Rectal smooth muscle tissue (tissue), 1 donor: Measurements from ENCODE around the gene NEBL.
"Not testable (repeated sequence)": the region's sequence is repeated elsewhere in the genome, so short reads cannot be mapped to it uniquely, and the experiment has no call there.

Experiments
- H3K27ac ChIP-seq: one replicate; pipeline ENCODE4 v1.7.0; 2013; ENCODE audit warnings: low read depth, low read length, inconsistent platforms
- H3K27me3 ChIP-seq: one replicate; pipeline ENCODE4 v1.7.0; 2013; ENCODE audit warnings: low read length; ENCODE audit not compliant: control insufficient read depth, insufficient read depth
- H3K36me3 ChIP-seq: one replicate; pipeline ENCODE4 v1.7.0; 2013; ENCODE audit warnings: low read length; ENCODE audit not compliant: control insufficient read depth, insufficient read depth
- H3K4me1 ChIP-seq: one replicate; pipeline ENCODE4 v1.7.0; 2013; ENCODE audit warnings: low read length; ENCODE audit not compliant: control insufficient read depth, insufficient read depth
- H3K4me3 ChIP-seq: one replicate; pipeline ENCODE4 v1.7.0; 2013; ENCODE audit warnings: low read length
- H3K9ac ChIP-seq: one replicate; pipeline ENCODE4 v1.7.0; 2013; ENCODE audit warnings: low read length

The NEBL gene, protein sequence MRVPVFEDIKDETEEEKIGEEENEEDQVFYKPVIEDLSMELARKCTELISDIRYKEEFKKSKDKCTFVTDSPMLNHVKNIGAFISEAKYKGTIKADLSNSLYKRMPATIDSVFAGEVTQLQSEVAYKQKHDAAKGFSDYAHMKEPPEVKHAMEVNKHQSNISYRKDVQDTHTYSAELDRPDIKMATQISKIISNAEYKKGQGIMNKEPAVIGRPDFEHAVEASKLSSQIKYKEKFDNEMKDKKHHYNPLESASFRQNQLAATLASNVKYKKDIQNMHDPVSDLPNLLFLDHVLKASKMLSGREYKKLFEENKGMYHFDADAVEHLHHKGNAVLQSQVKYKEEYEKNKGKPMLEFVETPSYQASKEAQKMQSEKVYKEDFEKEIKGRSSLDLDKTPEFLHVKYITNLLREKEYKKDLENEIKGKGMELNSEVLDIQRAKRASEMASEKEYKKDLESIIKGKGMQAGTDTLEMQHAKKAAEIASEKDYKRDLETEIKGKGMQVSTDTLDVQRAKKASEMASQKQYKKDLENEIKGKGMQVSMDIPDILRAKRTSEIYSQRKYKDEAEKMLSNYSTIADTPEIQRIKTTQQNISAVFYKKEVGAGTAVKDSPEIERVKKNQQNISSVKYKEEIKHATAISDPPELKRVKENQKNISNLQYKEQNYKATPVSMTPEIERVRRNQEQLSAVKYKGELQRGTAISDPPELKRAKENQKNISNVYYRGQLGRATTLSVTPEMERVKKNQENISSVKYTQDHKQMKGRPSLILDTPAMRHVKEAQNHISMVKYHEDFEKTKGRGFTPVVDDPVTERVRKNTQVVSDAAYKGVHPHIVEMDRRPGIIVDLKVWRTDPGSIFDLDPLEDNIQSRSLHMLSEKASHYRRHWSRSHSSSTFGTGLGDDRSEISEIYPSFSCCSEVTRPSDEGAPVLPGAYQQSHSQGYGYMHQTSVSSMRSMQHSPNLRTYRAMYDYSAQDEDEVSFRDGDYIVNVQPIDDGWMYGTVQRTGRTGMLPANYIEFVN

DNA sequence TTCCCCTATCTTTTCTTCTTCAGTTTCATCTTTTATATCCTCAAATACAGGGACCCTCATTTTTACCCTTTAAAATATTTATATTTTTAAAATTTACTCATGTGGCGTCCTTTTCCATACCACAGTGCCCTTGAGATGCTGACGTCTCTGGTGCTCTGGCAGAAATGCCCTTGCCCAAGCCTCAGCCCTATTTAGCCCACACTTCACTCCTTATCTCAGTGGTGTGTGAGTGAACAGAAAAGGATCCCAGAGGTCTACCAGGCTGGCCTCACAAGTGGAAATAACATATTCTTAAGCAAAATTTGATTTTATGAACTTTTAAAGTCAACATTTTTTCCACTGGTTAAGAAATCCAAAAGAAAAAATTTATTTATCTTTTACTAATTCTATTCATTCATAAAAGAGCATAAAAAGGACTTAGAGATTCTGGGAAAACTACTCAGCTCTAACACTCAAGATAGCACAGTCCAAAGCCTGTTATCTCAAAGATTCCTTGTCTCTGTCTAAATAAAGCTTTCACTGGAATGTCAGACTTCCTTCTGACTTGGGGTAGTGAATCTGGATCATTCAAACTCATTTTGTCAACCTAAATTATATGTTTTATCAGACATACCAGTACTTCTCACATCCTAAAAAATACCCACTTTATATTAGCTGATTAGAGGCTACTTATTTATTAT is at the start of gene NEBL:
TSS of gene NEBL (minus strand) at position 166 of the 680 bp plus-strand sequence. CDS start at position 60, 106 bp downstream.
- no peak within 1 kb of the TSS for H3K4me3 ChIP-seq
- H3K4me1 ChIP-seq, result no peaks in the 10 kb centered on the region
- H3K27ac ChIP-seq, result no peak within 1 kb of the TSS

DNA sequence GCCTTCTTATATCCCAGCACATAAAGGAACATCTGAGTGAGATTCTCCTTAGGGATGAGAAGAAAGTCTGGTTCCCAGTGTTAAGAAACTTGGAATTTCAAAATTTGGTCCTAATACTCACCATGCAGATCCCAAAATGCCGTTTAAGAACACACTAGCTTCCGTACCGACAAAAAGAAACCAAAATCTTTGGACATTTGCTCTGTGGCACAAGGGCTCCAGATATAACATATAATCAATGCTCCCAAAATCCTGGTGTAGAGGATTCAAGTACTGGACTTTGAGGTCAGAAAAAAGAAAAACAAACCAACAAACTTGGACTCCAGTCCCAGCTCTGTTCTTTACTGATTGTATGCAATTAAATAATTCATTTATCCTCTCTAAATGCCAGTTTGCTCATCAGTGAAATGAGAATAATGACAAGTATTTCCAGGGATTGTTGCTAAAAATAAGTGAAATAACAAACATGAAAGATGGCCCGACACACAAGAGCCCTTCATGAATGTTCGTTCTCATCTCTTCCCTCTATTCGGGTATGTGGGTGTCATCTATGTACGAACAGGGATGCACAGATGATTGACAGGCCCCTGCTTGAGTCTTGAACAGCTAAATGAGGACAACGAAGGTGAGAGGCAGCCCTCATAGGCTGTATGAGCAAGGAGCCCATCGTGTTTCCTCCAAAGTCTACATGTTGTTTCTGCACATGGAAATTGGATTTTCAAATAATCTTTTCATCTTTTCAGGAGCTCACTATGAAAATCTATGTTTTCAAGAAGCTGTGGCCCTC is 48.6 kb upstream of the NEBL start:
- Histone ChIP-seq H3K27ac (no peak overlapping the region), H3K36me3 (no peaks in the 10 kb centered on the region), H3K4me1 (no peaks in the 10 kb centered on the region), H3K27me3 (no peaks in the 10 kb centered on the region), H3K9ac (no peak overlapping the region), H3K4me3 (no peak overlapping the region)

More for the DNA sequence above, at the start of gene NEBL:
- no peaks in the 10 kb centered on the region for H3K27me3 ChIP-seq
- no peak within 1 kb of the TSS for H3K9ac ChIP-seq
- no peaks in the 10 kb centered on the region for H3K36me3 ChIP-seq

DNA sequence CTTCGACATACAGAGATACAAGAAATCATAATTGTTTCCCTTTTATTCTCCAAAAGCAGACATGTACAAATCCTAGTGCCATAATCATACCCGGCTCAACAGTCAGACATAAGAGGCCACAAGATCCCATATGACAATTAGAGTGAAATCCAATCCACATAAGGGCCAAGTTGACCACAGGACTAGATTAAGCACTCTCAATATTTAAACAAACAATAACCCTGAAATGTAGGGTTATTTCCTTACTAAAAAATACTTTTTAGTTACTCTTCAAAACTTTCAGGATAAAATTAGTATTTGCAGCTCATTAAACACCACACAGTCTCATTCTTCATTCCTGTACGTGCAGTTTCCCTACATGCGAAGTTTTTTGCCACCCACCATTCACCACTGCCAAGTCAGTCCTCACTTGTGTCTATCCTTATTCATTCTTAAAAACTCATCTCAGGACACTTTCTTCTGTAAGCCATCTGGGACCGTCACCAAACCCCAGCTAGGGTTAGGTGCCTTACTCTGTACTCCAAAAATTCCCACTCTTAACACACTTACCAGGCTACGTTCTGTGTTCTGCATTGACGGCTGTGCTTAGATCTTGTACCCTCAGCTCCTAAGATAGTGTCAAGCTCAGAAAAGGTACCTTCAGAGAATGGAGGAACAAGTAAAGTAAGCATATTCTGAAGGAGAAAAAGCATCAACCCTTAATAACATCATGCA is 47.8 kb upstream of the NEBL start:
- H3K36me3 ChIP-seq, result no peaks in the 10 kb centered on the region
- H3K27ac ChIP-seq, result no peak overlapping the region
- no peaks in the 10 kb centered on the region for H3K27me3 ChIP-seq
- H3K9ac ChIP-seq, result no peak overlapping the region
- no peak overlapping the region for H3K4me3 ChIP-seq
- H3K4me1 ChIP-seq, result no peaks in the 10 kb centered on the region

DNA sequence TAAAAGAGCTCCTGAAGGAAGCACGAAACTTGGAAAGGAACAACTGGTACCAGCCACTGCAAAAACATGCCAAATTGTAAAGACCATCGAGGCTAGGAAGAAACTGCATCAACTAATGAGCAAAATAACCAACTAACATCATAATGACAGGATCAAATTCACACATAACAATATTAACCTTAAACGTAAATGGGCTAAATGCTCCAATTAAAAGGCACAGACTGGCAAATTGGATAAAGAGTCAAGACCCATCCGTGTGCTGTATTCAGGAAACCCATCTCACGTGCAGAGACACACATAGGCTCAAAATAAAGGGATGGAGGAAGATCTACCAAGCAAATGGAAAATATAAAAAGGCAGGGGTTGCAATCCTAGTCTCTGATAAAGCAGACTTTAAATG is 42.3 kb upstream of the NEBL start:
- not testable (repeated sequence) for H3K36me3 ChIP-seq, H3K27me3 ChIP-seq, H3K9ac ChIP-seq, H3K4me1 ChIP-seq, H3K27ac ChIP-seq, H3K4me3 ChIP-seq

DNA sequence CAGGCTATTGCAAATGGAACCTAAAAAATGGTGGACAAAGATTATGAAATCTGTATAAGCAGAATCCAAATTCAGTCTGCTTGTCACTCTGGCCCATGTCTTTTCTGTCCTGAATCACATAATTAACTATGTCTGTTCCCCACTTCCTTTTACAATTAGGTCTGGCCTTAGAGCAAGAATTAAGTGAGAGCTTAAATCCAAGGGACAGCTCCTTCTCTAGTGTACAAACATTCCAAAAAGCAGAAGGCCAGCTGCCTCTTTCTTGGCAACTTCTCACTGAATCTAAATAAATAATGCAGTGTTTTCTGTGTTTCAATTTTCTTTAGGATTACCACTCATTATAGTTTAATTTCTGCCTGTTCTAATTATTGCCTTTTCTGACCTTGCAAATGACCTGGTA is 39.3 kb upstream of the NEBL start:
- no peak overlapping the region for H3K27ac ChIP-seq
- H3K4me3 ChIP-seq, result no peak overlapping the region
- H3K9ac ChIP-seq, result no peak overlapping the region
- no peaks in the 10 kb centered on the region for H3K4me1 ChIP-seq
- no peaks in the 10 kb centered on the region for H3K27me3 ChIP-seq
- no peaks in the 10 kb centered on the region for H3K36me3 ChIP-seq

DNA sequence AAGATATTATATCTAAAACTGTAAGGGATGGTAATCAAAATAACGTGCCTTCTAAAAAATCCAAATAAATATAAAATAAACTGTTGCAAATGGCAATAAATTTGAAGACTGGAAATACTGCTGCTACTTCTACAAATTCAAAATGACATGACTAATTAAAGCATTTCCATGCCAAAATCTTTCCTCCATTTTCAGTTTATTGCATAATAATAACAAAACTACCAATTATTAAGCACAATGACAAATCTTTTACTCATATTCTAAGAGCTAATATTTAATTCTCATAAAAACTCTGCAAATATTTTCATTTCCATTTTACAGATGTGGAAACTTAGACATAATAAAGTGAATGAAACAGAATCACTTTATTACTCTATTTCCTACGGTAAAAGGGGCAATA is 38.8 kb upstream of the NEBL start:
- no peak overlapping the region for H3K9ac ChIP-seq
- H3K36me3 ChIP-seq, result no peaks in the 10 kb centered on the region
- no peaks in the 10 kb centered on the region for H3K27me3 ChIP-seq
- no peak overlapping the region for H3K27ac ChIP-seq
- H3K4me1 ChIP-seq, result no peaks in the 10 kb centered on the region
- no peak overlapping the region for H3K4me3 ChIP-seq

DNA sequence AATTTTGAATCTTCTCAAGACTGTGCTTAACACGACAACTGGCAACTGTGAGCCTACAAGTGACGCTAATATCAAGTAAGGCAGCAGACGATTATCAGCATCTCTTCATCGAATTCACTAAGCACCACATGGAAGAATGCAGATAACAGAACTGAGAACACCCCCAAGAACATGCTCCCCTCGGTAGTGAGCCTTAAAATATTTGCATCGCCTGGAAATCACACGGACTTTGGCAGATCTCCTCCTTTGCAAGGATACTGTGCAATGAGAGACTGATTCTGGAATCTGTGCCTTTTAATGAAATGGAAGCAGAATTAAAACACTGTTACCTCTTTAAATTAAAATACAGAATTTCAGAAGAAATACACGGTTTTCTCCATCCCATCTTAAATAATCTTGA is 38.2 kb upstream of the NEBL start:
- no peak overlapping the region for H3K4me3 ChIP-seq
- no peak overlapping the region for H3K9ac ChIP-seq
- no peaks in the 10 kb centered on the region for H3K4me1 ChIP-seq
- no peaks in the 10 kb centered on the region for H3K27me3 ChIP-seq
- no peaks in the 10 kb centered on the region for H3K36me3 ChIP-seq
- no peak overlapping the region for H3K27ac ChIP-seq

DNA sequence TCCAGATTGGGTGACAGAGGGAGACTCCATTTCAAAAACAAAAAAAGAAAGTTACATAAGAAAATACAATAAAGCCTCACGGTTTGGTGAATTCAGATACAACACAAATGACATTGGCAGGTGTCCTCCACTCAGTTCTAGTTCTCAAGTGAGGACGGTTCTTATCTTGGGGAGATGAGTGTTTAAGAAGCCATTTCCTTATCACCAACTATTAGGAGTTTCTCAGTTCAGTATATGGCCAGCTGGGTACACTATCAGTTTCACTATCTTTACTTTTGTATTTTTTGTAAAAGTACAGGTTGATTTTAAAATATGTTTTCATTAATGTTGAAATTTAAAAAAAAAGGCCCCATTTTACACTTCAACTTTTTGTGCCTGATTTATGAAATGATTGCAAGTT is 36.6 kb upstream of the NEBL start:
- Histone ChIP-seq H3K4me3 (no peak overlapping the region), H3K27ac (no peak overlapping the region), H3K27me3 (no peaks in the 10 kb centered on the region), H3K4me1 (no peaks in the 10 kb centered on the region), H3K9ac (no peak overlapping the region), H3K36me3 (no peaks in the 10 kb centered on the region)

DNA sequence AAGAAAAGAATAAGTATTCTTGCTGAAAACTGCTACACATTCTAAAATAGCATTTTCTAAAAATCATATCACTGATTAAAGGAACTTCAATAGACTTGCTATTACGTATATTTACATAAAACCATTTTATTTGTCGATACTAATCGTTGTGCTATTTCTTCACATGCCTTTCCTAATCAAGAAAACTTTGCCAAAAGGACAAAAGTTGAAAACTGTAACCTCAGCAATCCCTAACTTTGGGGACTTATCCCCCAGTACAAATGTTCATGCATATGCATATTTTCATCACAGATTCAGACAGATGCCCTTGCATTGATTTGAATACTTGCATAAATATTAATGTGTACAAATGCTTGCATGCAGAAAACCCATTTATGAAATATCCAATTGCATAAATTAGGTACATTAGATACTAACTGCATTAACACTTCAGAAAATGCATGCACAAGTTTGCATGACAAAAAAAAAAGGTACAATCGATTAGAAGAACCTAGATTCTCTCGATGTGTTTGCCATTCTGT is 35.6 kb upstream of the NEBL start:
- Histone ChIP-seq H3K27me3 (no peaks in the 10 kb centered on the region), H3K27ac (no peak overlapping the region), H3K4me3 (no peak overlapping the region), H3K9ac (no peak overlapping the region), H3K4me1 (no peaks in the 10 kb centered on the region), H3K36me3 (no peaks in the 10 kb centered on the region)

DNA sequence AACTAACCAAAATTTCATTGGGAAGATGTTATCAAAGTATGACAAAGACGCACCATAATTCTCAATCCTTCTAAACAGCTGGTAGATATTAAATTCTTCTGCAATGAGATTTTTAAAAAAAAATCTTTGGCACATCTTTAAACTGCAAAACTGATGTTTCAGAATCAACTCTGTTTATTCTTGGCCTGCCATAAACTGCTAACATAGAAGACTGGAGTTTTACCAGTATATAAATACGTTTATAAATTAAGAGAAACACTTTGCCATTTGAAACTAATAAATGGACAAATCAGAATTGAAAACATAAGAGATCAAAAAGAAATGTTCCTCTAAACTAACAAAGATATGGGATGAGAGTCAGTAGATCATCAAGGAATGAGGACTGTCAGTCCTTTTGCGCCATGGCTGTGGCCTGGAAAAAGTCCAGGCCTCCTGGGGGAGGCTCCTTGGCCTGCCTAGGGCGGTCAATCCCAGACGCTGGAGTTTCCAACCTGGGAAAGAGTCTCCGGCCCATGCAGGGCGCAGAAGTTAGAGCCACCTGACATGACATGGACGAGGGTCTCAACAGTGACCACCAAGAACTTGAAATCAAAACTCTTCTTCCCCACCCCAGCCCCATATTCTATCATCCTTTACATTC is 34.2 kb upstream of the NEBL start:
- H3K4me1 ChIP-seq, result no peaks in the 10 kb centered on the region
- no peaks in the 10 kb centered on the region for H3K36me3 ChIP-seq
- H3K9ac ChIP-seq, result no peak overlapping the region
- H3K4me3 ChIP-seq, result no peak overlapping the region
- H3K27ac ChIP-seq, result no peak overlapping the region
- H3K27me3 ChIP-seq, result no peaks in the 10 kb centered on the region

DNA sequence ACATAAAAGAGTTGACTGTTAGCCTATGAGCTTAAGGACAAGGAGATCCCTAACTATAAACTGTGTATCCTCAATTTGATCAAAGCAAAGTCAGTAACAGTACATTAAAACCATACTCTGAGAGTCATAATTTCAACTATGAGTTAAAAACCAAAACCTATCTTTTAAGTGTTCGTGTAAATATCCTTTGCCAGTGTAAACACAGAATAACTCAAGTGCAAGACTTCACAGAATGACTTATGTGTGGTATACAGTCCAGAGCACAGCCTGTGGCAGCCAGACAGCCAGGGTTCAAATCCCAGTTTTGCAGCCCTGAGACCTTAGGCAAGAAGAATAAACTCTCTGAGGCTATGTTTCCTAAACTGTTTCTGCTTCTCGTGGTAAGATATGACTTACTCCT is 30.3 kb upstream of the NEBL start:
- H3K36me3 ChIP-seq, result no peaks in the 10 kb centered on the region
- no peak overlapping the region for H3K9ac ChIP-seq
- no peaks in the 10 kb centered on the region for H3K27me3 ChIP-seq
- no peak overlapping the region for H3K4me3 ChIP-seq
- H3K27ac ChIP-seq, result no peak overlapping the region
- H3K4me1 ChIP-seq, result no peaks in the 10 kb centered on the region
